Right ventricle myocardium superior (tissue), 1 donor: ENCODE data around the gene FARS2. TPM values are rescaled to one million over a fixed set of nuclear protein-coding genes. Genes with fewer than 3 reads are reported as not detected.

Source experiments
- ATAC-seq: fragments of 200-7000 bp; cut with Tn5 transposase; one replicate; pipeline ENCODE4 v1.9.1; 2020; ENCODE audit warnings: mild to moderate bottlenecking; ENCODE audit not compliant: poor library complexity
- DNase-seq: peaks from one replicate; pipeline ENCODE4 v3.0.0-alpha.2; 2020
- intact Hi-C: fragments of 100-400 bp; cut with DNase I; formaldehyde crosslinking; loops from one replicate; pipeline ENCODE4 v1.11.2; 2022
- total RNA-seq: library from RNA; stranded (reverse); fragmentation: NEBNext Ultra II Directional; extraction: Animal tissue kit (Norgen Biotek cat#: 25700); gene quantifications from one replicate; pipeline ENCODE4 v1.2.1, GENCODE V29; 2021
- donor health status: DM: no; HTN: yes; CAD: no; lungs with severe emphysema.

FARS2 gene
- total RNA-seq, 1 donor from 2014 or later, result 20.8 TPM

GRCh38 chr6:5506597-5506996, 245.3 kb downstream of the FARS2 start:
- ATAC-seq (no peak), DNase-seq (no peak)
- intact Hi-C loops, result no loop called here

- ATAC-seq (no peak), DNase-seq (no peak)
- intact Hi-C loops, result no loop called here
Observed at GRCh38 chr6:5507131-5507681, 245.9 kb downstream of the FARS2 start.

GRCh38 chr6:5509106-5509505, 247.8 kb downstream of the FARS2 start:
- DNase-seq (peak; percentile 70), ATAC-seq (peak; percentile 84)
- intact Hi-C loops, result no loop called here

- no peak for ATAC-seq
- DNase-seq, result no peak
- intact Hi-C loops, result no loop called here
Observed at GRCh38 chr6:5510331-5511133, 249.2 kb downstream of the FARS2 start.

- DNase-seq (no peak), ATAC-seq (no peak)
- intact Hi-C loops, result no loop called here
Observed at GRCh38 chr6:5511954-5512353, 250.6 kb downstream of the FARS2 start.

- DNase-seq (no peak), ATAC-seq (no peak)
- intact Hi-C loops, result no loop called here
Observed at GRCh38 chr6:5512422-5512821, 251.1 kb downstream of the FARS2 start.

GRCh38 chr6:5513408-5513807, 252.1 kb downstream of the FARS2 start:
- intact Hi-C loops, result no loop called here
- DNase-seq (no peak), ATAC-seq (no peak)

- no peak for DNase-seq
- ATAC-seq, result no peak
- intact Hi-C loops, result no loop called here
Observed at GRCh38 chr6:5514353-5514752, 253.0 kb downstream of the FARS2 start.

- intact Hi-C loops, result no loop called here
- DNase-seq, result no peak
- no peak for ATAC-seq
Observed at GRCh38 chr6:5515200-5515599, 253.9 kb downstream of the FARS2 start.

GRCh38 chr6:5516036-5516435, 254.7 kb downstream of the FARS2 start:
- intact Hi-C loops, result no loop called here
- ATAC-seq (no peak), DNase-seq (no peak)

GRCh38 chr6:5517796-5518195, 256.5 kb downstream of the FARS2 start:
- ATAC-seq (no peak), DNase-seq (no peak)
- intact Hi-C loops, result no loop called here

- intact Hi-C loops, result no loop called here
- peak; percentile 65 for ATAC-seq
- DNase-seq, result no peak
Observed at GRCh38 chr6:5518936-5519491, 257.7 kb downstream of the FARS2 start.

GRCh38 chr6:5520796-5521195, 259.5 kb downstream of the FARS2 start:
- intact Hi-C loops, result no loop called here
- ATAC-seq (no peak), DNase-seq (no peak)

- ATAC-seq (no peak), DNase-seq (no peak)
- intact Hi-C loops, result no loop called here
Observed at GRCh38 chr6:5521322-5521721, 260.0 kb downstream of the FARS2 start.

- intact Hi-C loops, result no loop called here
- DNase-seq (no peak), ATAC-seq (no peak)
Observed at GRCh38 chr6:5522147-5522546, 260.8 kb downstream of the FARS2 start.

- no peak for DNase-seq
- intact Hi-C loops, result no loop called here
- no peak for ATAC-seq
Observed at GRCh38 chr6:5524110-5524509, 262.8 kb downstream of the FARS2 start.

- DNase-seq (no peak), ATAC-seq (no peak)
- intact Hi-C loops, result no loop called here
Observed at GRCh38 chr6:5525209-5525608, 263.9 kb downstream of the FARS2 start.

- no peak for DNase-seq
- no peak for ATAC-seq
- intact Hi-C loops, result no loop called here
Observed at GRCh38 chr6:5529015-5529414, 267.7 kb downstream of the FARS2 start.

- intact Hi-C loops, result no loop called here
- DNase-seq (no peak), ATAC-seq (no peak)
Observed at GRCh38 chr6:5529733-5530132, 268.4 kb downstream of the FARS2 start.

GRCh38 chr6:5531161-5531560, 269.8 kb downstream of the FARS2 start:
- intact Hi-C loops, result no loop called here
- DNase-seq, result no peak
- no peak for ATAC-seq
